Neural progenitor cell (in vitro differentiated cells): ENCODE data around the gene ME1.

Source experiments
- EZH2 ChIP-seq: fragments of 200-600 bp; sonication (generic); IDR thresholded peaks from 2 replicates; pipeline ENCODE4 v1.6.1; 2017; ENCODE audit warnings: antibody characterized with exemption, mild to moderate bottlenecking, moderate library complexity
- TF ChIP-seq, protein P1 (sequence below): fragments of 200-600 bp; sonication (generic); IDR thresholded peaks from 2 replicates; pipeline ENCODE4 v1.5.1; 2017; ENCODE audit warnings: antibody characterized with exemption, mild to moderate bottlenecking

DNA sequence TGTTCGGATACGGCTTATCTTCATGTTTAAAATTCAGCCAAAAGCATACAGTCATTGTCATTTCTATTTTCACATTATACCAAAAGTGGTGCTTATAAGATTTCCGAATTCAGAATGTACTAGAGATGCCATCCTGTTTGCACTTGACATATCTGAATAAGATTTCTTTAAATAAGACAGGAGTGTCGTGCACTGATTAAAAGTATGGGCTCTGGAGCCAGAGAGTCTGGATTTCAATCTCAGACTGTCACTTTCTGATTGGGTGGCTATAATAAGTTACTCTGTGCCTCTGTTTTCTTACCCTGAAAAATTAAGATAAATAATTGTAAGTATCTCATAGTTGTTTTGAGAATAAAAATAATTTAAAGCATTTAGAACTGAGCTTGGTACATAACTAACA, 144.9 kb downstream of the ME1 start:
- TF ChIP-seq, protein P1, sequence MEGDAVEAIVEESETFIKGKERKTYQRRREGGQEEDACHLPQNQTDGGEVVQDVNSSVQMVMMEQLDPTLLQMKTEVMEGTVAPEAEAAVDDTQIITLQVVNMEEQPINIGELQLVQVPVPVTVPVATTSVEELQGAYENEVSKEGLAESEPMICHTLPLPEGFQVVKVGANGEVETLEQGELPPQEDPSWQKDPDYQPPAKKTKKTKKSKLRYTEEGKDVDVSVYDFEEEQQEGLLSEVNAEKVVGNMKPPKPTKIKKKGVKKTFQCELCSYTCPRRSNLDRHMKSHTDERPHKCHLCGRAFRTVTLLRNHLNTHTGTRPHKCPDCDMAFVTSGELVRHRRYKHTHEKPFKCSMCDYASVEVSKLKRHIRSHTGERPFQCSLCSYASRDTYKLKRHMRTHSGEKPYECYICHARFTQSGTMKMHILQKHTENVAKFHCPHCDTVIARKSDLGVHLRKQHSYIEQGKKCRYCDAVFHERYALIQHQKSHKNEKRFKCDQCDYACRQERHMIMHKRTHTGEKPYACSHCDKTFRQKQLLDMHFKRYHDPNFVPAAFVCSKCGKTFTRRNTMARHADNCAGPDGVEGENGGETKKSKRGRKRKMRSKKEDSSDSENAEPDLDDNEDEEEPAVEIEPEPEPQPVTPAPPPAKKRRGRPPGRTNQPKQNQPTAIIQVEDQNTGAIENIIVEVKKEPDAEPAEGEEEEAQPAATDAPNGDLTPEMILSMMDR = no peak
- no peak for TF ChIP-seq EZH2
